H9 (cell line): ENCODE measurements around the gene SRXN1. TPM values are rescaled to one million over a fixed set of nuclear protein-coding genes. Genes with fewer than 3 reads are reported as not detected.

Source experiments
- DNase-seq: peaks from one replicate; pipeline ENCODE4 v3.0.0-alpha.2; 2017
- H2AFZ ChIP-seq: one replicate; pipeline ENCODE4 v1.6.1; 2013; ENCODE audit warnings: mild to moderate bottlenecking, low read length, control low read depth, moderate library complexity
- H2AK5ac ChIP-seq: 2 replicates; pipeline ENCODE4 v1.6.1; 2013; ENCODE audit warnings: low read length, control low read depth, mixed read lengths; ENCODE audit not compliant: insufficient read length
- H2BK120ac ChIP-seq: one replicate; pipeline ENCODE4 v1.6.1; 2013; ENCODE audit warnings: low read depth, mild to moderate bottlenecking, low read length, control low read depth, inconsistent platforms; ENCODE audit not compliant: poor library complexity, severe bottlenecking
- H2BK12ac ChIP-seq: 2 replicates; pipeline ENCODE4 v1.6.1; 2013; ENCODE audit warnings: low read length, control low read depth, mixed read lengths, low read depth; ENCODE audit not compliant: insufficient read length
- H2BK15ac ChIP-seq: 2 replicates; pipeline ENCODE4 v1.6.1; 2013; ENCODE audit warnings: low read depth, low read length, control low read depth
- H2BK20ac ChIP-seq: one replicate; pipeline ENCODE4 v1.6.1; 2013; ENCODE audit warnings: low read depth, mild to moderate bottlenecking, low read length, control low read depth, inconsistent platforms; ENCODE audit not compliant: poor library complexity, severe bottlenecking
- H2BK5ac ChIP-seq: 2 replicates; pipeline ENCODE4 v1.6.1; 2013; ENCODE audit warnings: low read length, control low read depth, mixed read lengths; ENCODE audit not compliant: insufficient read length
- H3K14ac ChIP-seq: 2 replicates; pipeline ENCODE4 v1.6.1; 2013; ENCODE audit warnings: low read length, control low read depth; ENCODE audit not compliant: insufficient read depth
- H3K18ac ChIP-seq: 2 replicates; pipeline ENCODE4 v1.6.1; 2013; ENCODE audit warnings: low read depth, mild to moderate bottlenecking, mixed read lengths, low read length, control low read depth; ENCODE audit not compliant: insufficient read length
- H3K23ac ChIP-seq: 2 replicates; pipeline ENCODE4 v1.6.1; 2013; ENCODE audit warnings: low read length, control low read depth, mixed read lengths, low read depth; ENCODE audit not compliant: insufficient read length
- H3K23me2 ChIP-seq: 2 replicates; pipeline ENCODE4 v1.6.1; 2013; ENCODE audit warnings: low read depth, mild to moderate bottlenecking, mixed read lengths, low read length, control low read depth; ENCODE audit not compliant: insufficient read length, poor library complexity, severe bottlenecking
- H3K27ac ChIP-seq: 2 replicates; pipeline ENCODE4 v1.5.1; 2013; ENCODE audit warnings: low read length, control low read depth, mixed read lengths, low read depth; ENCODE audit not compliant: insufficient read length
- H3K27me3 ChIP-seq: 2 replicates; pipeline ENCODE4 v1.6.1; 2013; ENCODE audit warnings: low read length, control low read depth, inconsistent platforms; ENCODE audit not compliant: insufficient read depth
- H3K4ac ChIP-seq: 2 replicates; pipeline ENCODE4 v1.6.1; 2013; ENCODE audit warnings: low read depth, mild to moderate bottlenecking, control low read depth, inconsistent platforms, low read length, moderate library complexity
- H3K4me1 ChIP-seq: 2 replicates; pipeline ENCODE4 v1.6.1; 2013; ENCODE audit warnings: low read length, control low read depth, inconsistent platforms; ENCODE audit not compliant: insufficient read depth
- H3K4me2 ChIP-seq: 2 replicates; pipeline ENCODE4 v1.6.1; 2013; ENCODE audit warnings: low read length, control low read depth, mixed read lengths; ENCODE audit not compliant: insufficient read length, insufficient read depth
- H3K56ac ChIP-seq: 2 replicates; pipeline ENCODE4 v1.6.1; 2013; ENCODE audit warnings: low read depth, mild to moderate bottlenecking, mixed read lengths, low read length, control low read depth; ENCODE audit not compliant: insufficient read length
- H3K79me1 ChIP-seq: 2 replicates; pipeline ENCODE4 v1.6.1; 2013; ENCODE audit warnings: low read depth, mild to moderate bottlenecking, moderate library complexity, low read length, control low read depth, inconsistent platforms; ENCODE audit not compliant: insufficient read depth, poor library complexity, severe bottlenecking
- H3K79me2 ChIP-seq: 2 replicates; pipeline ENCODE4 v1.6.1; 2013; ENCODE audit warnings: low read length, control low read depth, inconsistent platforms; ENCODE audit not compliant: insufficient read depth
- H3K9ac ChIP-seq: 2 replicates; pipeline ENCODE4 v1.6.1; 2013; ENCODE audit warnings: low read length, control low read depth, mixed read lengths; ENCODE audit not compliant: insufficient read length; ENCODE audit errors: extremely low read depth
- H3K9me3 ChIP-seq: one replicate; pipeline ENCODE4 v1.6.1; 2013; ENCODE audit warnings: low read depth, low read length, inconsistent platforms; ENCODE audit not compliant: control insufficient read depth
- H3T11ph ChIP-seq: one replicate; pipeline ENCODE4 v1.6.1; 2013; ENCODE audit warnings: mild to moderate bottlenecking, low read length, control low read depth, inconsistent platforms
- H4K20me1 ChIP-seq: one replicate; pipeline ENCODE4 v1.6.1; 2013; ENCODE audit not compliant: control insufficient read depth, insufficient read length, insufficient read depth
- H4K5ac ChIP-seq: 2 replicates; pipeline ENCODE4 v1.6.1; 2013; ENCODE audit warnings: low read depth, mild to moderate bottlenecking, mixed read lengths, low read length, control low read depth; ENCODE audit not compliant: insufficient read length
- H4K8ac ChIP-seq: replicated peaks from 2 replicates; pipeline ENCODE4 v1.6.1; 2013; ENCODE audit warnings: low read length, control low read depth, mixed read lengths, low read depth; ENCODE audit not compliant: insufficient read length
- H4K91ac ChIP-seq: 2 replicates; pipeline ENCODE4 v1.6.1; 2013; ENCODE audit warnings: low read depth, mild to moderate bottlenecking, moderate library complexity, mixed read lengths, low read length, control low read depth; ENCODE audit not compliant: insufficient read length
- H3K27ac Mint-ChIP-seq, 3 experiments: 2 replicates in 2 of 3; 3 replicates in 1 of 3; pipeline ENCODE4 v1.8.0; 2020 to 2021; ENCODE audit warnings: mixed read lengths in 3 of 3, mild to moderate bottlenecking in 1 of 3, moderate library complexity in 1 of 3
- H3K27me3 Mint-ChIP-seq: 2 replicates; pipeline ENCODE4 v1.8.0; 2021; ENCODE audit warnings: low read depth, mild to moderate bottlenecking, moderate library complexity, mixed read lengths
- H3K36me3 Mint-ChIP-seq, 3 experiments: 2 replicates in 2 of 3; 3 replicates in 1 of 3; pipeline ENCODE4 v1.8.0; 2020 to 2021; ENCODE audit warnings: low read depth in 3 of 3, mixed read lengths in 3 of 3; ENCODE audit not compliant: insufficient read depth in 1 of 3
- H3K4me1 Mint-ChIP-seq, 2 experiments: 2 replicates each; pipeline ENCODE4 v1.8.0; 2020; ENCODE audit warnings: mixed read lengths in 2 of 2
- H3K4me3 Mint-ChIP-seq, 2 experiments: 2 replicates in 1 of 2; 3 replicates in 1 of 2; pipeline ENCODE4 v1.8.0; 2020 to 2021; ENCODE audit warnings: mild to moderate bottlenecking in 2 of 2, mixed read lengths in 2 of 2, moderate library complexity in 1 of 2
- H3K9me3 Mint-ChIP-seq, 2 experiments: 2 replicates in 1 of 2; 3 replicates in 1 of 2; pipeline ENCODE4 v1.8.0; 2020; ENCODE audit warnings: mild to moderate bottlenecking in 2 of 2, mixed read lengths in 2 of 2, moderate library complexity in 1 of 2
- WGBS: extraction: QIAGEN DNeasy Blood & Tissue Kit; methylation state at CpG from one replicate; pipeline ENCODE4 v1.1.7; 2013; ENCODE audit warnings: missing lambda C conversion rate, low lambda C conversion rate, mixed read lengths; ENCODE audit not compliant: insufficient read length; ENCODE audit errors: extremely low coverage; 5-methylcytosine and 5-hydroxymethylcytosine counted together
- total RNA-seq: library from RNA; stranded (reverse); gene quantifications from 2 replicates; pipeline ENCODE4 v1.2.1, GENCODE V29; 2021
- TF ChIP-seq, protein P1 (sequence below): fragments of 200-600 bp; sonication (generic); conservative IDR thresholded peaks from 3 replicates; pipeline ENCODE4 v1.8.0; 2021; ENCODE audit warnings: antibody characterized with exemption, mild to moderate bottlenecking

The SRXN1 gene
- total RNA-seq, 1 experiment from 2014 or later, result 25.7 TPM

DNA sequence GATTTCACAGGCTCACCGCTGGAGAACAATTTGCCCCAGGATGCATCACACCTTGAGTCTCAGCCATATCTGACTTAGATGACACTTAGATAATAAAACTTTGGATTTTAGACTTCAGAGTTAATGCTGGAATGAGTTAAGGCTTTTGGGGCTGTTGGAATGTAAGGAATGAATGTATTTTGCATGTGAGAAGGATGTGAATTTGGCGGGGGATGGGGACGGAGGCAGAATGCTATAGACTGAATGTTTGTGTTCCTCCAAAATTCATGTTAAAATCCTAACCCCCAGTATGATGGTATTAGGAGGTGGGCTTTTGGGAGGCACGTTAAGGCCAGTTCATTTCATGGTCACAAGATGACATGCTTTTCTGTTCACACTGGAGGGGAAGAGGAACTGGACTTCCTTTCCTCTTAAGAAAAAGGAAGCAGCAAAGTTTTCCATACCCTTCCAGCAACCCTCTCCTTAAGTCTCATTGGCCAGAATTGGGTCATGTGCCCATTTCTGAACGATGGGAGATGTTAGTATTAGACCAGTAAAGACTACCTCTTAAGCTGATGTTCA, 5.8 kb upstream of the SRXN1 start:
- no peak overlapping the region for H2AFZ ChIP-seq
- no peak overlapping the region for H3K56ac ChIP-seq
- H3K79me1 ChIP-seq, result no peaks in the 10 kb centered on the region
- no peak overlapping the region for H4K91ac ChIP-seq
- peak overlapping the region; percentile 69 for H2BK120ac ChIP-seq
- no peak overlapping the region; the same call in 1 of the 2 replicates for H3K14ac ChIP-seq
- no peak for DNase-seq
- WGBS, result no CpG with 5 or more reads among the region's 5 CpGs
- peak overlapping the region; percentile 56 for H3T11ph ChIP-seq
- TF ChIP-seq, protein P1, sequence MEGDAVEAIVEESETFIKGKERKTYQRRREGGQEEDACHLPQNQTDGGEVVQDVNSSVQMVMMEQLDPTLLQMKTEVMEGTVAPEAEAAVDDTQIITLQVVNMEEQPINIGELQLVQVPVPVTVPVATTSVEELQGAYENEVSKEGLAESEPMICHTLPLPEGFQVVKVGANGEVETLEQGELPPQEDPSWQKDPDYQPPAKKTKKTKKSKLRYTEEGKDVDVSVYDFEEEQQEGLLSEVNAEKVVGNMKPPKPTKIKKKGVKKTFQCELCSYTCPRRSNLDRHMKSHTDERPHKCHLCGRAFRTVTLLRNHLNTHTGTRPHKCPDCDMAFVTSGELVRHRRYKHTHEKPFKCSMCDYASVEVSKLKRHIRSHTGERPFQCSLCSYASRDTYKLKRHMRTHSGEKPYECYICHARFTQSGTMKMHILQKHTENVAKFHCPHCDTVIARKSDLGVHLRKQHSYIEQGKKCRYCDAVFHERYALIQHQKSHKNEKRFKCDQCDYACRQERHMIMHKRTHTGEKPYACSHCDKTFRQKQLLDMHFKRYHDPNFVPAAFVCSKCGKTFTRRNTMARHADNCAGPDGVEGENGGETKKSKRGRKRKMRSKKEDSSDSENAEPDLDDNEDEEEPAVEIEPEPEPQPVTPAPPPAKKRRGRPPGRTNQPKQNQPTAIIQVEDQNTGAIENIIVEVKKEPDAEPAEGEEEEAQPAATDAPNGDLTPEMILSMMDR, result no peak
- H3K4ac ChIP-seq, result no peak overlapping the region
- H3K4me2 ChIP-seq, result peak overlapping the region; percentile 63
- no peaks in the 10 kb centered on the region for H4K20me1 ChIP-seq
- H4K5ac ChIP-seq, result peak overlapping the region; percentile 66
- no peaks in the 10 kb centered on the region for H3K27me3 ChIP-seq
- Mint-ChIP-seq H3K27me3 (peaks cover 13% of the 10 kb centered on the region), H3K36me3 (no peaks in the 10 kb centered on the region; a peak in 1 of 7 replicates), H3K4me3 (peak overlapping the region in 1 of 2 experiments; percentile 64; a peak in 4 of 5 replicates), H3K4me1 (peaks cover 74 to 80% of the 10 kb centered on the region in 2 experiments), H3K9me3 (no peaks in the 10 kb centered on the region; a peak in 1 of 5 replicates), H3K27ac (peak overlapping the region; percentile 50 to 93 (median 91); a peak in 6 of 7 replicates)
- H3K9me3 ChIP-seq, result no peaks in the 10 kb centered on the region
- H2AK5ac ChIP-seq, result peak overlapping the region; percentile 56
- peaks cover 27% of the 10 kb centered on the region; the same call in 1 of the 2 replicates for H3K4me1 ChIP-seq
- peak overlapping the region; percentile 85 for H2BK20ac ChIP-seq
- peak overlapping the region; percentile 83 for H2BK12ac ChIP-seq
- H4K8ac ChIP-seq, result no peak overlapping the region
- no peaks in the 10 kb centered on the region for H3K23me2 ChIP-seq
- H2BK15ac ChIP-seq, result no peak overlapping the region
- H3K79me2 ChIP-seq, result no peaks in the 10 kb centered on the region
- no peak overlapping the region for H3K9ac ChIP-seq
- peak overlapping the region; percentile 46 for H2BK5ac ChIP-seq
- peak overlapping the region; percentile 79 for H3K27ac ChIP-seq
- peak overlapping the region; percentile 87 for H3K18ac ChIP-seq
- no peak overlapping the region for H3K23ac ChIP-seq
